ENCODE data around the gene FIBIN. TPM values are rescaled to one million over a fixed set of nuclear protein-coding genes. Genes with fewer than 3 reads are reported as not detected.
A peak's percentile ranks its signal among the peaks of the same experiment; 100 is the strongest.

FIBIN gene
- 27.3 TPM for total RNA-seq
- long read RNA-seq, transcript FIBIN-201 (1 exons, 1,938 nt), result major isoform, 32 of 34 reads
- long read RNA-seq, partial matches to known transcripts, result 0 of 34 reads
- long read RNA-seq, other reads (novel, unspliced or antisense), result 2 of 34 reads

DNA sequence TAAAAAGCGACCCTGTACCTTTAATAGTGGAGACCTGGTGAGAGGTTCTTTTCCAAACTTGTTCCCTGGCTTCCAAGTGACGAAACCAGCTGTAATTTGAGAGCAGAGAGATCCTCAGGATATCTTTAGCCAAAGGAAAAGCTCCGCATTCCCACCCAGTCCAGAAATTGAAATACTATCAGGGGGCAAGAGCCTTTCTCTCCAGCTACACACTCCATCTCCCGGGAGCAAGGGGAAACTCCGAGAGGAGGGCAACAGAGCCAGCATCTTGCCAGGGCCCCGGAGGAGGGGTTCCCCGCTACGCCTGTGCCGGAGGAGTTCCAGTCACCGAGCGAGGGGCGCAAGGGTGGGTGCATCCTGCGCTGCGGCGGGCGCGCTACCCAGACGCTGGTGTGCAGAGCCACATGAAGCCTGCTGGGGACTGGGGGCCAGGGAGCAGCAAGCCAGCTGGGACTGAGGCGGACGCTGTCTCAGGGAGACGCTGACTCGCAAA is at the start of gene FIBIN:
Gene FIBIN (plus strand): TSS at position 148 of the 493 bp plus-strand sequence. CDS start 415 bp downstream, outside the sequence.
- Histone ChIP-seq H3K27me3 (peaks cover 11% of the 10 kb centered on the region), H3K36me3 (no peaks in the 10 kb centered on the region), H3K9me3 (no peaks in the 10 kb centered on the region), H3K4me1 (peaks cover 8% of the 10 kb centered on the region), H3K4me3 (peak within 1 kb of the TSS; percentile 51), H3K27ac (peak within 1 kb of the TSS; percentile 68)
- ATAC-seq (peak; percentile 64), DNase-seq (no peak)
- intact Hi-C loops (cut with DNase I), result no loop called here
- no peak for TF ChIP-seq CTCF (IDR thresholded peaks at IDR 0.05)

- no peak overlapping the region for H3K27ac ChIP-seq
- H3K4me3 ChIP-seq, result no peak overlapping the region
- intact Hi-C loops (cut with DNase I), result no loop called here
- no peak for DNase-seq
- ATAC-seq, result no peak
- H3K9me3 ChIP-seq, result no peaks in the 10 kb centered on the region
- no peaks in the 10 kb centered on the region for H3K36me3 ChIP-seq
- peaks cover 5% of the 10 kb centered on the region for H3K4me1 ChIP-seq
- H3K27me3 ChIP-seq, result no peaks in the 10 kb centered on the region
- TF ChIP-seq CTCF (IDR thresholded peaks at IDR 0.05), result no peak
These were observed 48.8 kb upstream of the FIBIN start for GRCh38 chr11:26944866-26945664.

DNA sequence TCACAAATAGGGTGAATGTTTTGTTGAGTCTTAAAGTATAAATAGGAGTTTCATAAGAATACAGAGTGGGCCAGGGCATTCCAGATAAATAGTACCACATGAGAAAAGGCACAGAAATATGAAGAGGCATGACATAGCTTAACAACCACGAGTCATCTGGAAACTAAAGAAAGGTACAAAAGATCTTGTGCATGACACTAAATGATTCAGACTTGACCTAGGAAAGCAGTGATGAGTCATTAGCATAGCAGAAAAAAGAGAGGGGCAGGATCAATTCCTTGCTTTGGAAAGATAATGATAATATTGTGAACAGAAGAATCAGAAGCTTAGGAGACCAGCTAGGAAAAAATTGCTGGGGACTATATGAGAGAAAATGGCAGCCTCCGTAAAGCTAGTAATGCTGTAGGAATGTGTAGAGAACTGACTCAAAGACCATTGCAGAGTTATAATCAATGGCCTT is 47.6 kb upstream of the FIBIN start:
- DNase-seq (no peak), ATAC-seq (no peak)
- Histone ChIP-seq H3K4me3 (no peak overlapping the region), H3K9me3 (no peaks in the 10 kb centered on the region), H3K27me3 (no peaks in the 10 kb centered on the region), H3K27ac (no peak overlapping the region), H3K4me1 (peaks cover 5% of the 10 kb centered on the region), H3K36me3 (no peaks in the 10 kb centered on the region)
- intact Hi-C loops (cut with DNase I), result no loop called here
- no peak for TF ChIP-seq CTCF (IDR thresholded peaks at IDR 0.05)

DNA sequence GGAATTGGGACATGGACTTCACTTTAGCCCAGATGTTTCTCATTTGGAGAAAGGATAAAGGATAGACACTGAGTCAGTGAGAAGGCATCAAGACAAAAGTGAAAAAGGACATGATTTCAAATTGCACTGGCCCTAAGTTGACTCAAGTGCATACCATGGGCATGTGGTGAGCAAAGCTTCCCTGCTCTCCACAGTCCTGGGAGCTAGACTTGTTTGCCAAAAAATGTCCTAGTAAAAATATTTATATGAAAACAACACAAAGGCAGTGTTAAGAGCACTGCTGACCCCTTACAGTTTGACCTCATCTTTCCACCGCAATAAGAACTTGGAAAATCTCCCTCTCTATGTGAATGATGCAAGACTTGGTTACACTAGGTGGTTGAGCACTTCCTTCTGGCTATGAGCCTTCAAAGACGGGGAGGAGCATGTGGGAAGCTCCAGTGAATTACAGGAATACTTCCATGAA is 46.5 kb upstream of the FIBIN start:
- DNase-seq (no peak), ATAC-seq (peak; percentile 83)
- H3K9me3 ChIP-seq, result no peaks in the 10 kb centered on the region
- TF ChIP-seq CTCF (IDR thresholded peaks at IDR 0.05), result no peak
- intact Hi-C loops (cut with DNase I), result no loop called here
- no peaks in the 10 kb centered on the region for H3K36me3 ChIP-seq
- H3K27me3 ChIP-seq, result no peaks in the 10 kb centered on the region
- H3K4me1 ChIP-seq, result peaks cover 5% of the 10 kb centered on the region
- H3K27ac ChIP-seq, result no peak overlapping the region
- H3K4me3 ChIP-seq, result no peak overlapping the region

- Histone ChIP-seq H3K9me3 (no peaks in the 10 kb centered on the region), H3K4me3 (no peak overlapping the region), H3K27ac (no peak overlapping the region), H3K4me1 (peaks cover 5% of the 10 kb centered on the region), H3K36me3 (no peaks in the 10 kb centered on the region), H3K27me3 (no peaks in the 10 kb centered on the region)
- intact Hi-C loops (cut with DNase I), result no loop called here
- no peak for TF ChIP-seq CTCF (IDR thresholded peaks at IDR 0.05)
- DNase-seq (no peak), ATAC-seq (no peak)
These were observed 45.8 kb upstream of the FIBIN start for GRCh38 chr11:26947904-26948639.
